DOHH2 (cell line): ENCODE results near the gene CTPS2.
"Not testable (repeated sequence)": the region's sequence is repeated elsewhere in the genome, so short reads cannot be mapped to it uniquely, and the experiment has no call there.

Source experiments
- H3F3A ChIP-seq: fragments of 200-600 bp; sonication (generic), shearing (Covaris generic); 2 replicates; pipeline ENCODE4 v1.6.0; 2016; ENCODE audit warnings: antibody characterized with exemption, mild to moderate bottlenecking; ENCODE audit not compliant: control insufficient read depth, insufficient read depth
- H3K27ac ChIP-seq: fragments of 200-600 bp; sonication (generic); 2 replicates; pipeline ENCODE4 v1.5.1; 2014; ENCODE audit warnings: low read depth, mild to moderate bottlenecking, low read length, moderate library complexity
- H3K27me3 ChIP-seq: fragments of 200-600 bp; sonication (generic); 2 replicates; pipeline ENCODE4 v1.6.1; 2014; ENCODE audit warnings: mild to moderate bottlenecking, low read length, mixed read lengths; ENCODE audit not compliant: control insufficient read depth
- H3K36me3 ChIP-seq: fragments of 200-600 bp; sonication (generic); 2 replicates; pipeline ENCODE4 v1.6.1; 2014; ENCODE audit warnings: mild to moderate bottlenecking, low read length, moderate library complexity, mixed read lengths; ENCODE audit not compliant: control insufficient read depth
- H3K4me1 ChIP-seq: fragments of 200-600 bp; sonication (generic); 2 replicates; pipeline ENCODE4 v1.6.1; 2014; ENCODE audit warnings: mild to moderate bottlenecking, low read length, mixed read lengths; ENCODE audit not compliant: control insufficient read depth
- H3K4me2 ChIP-seq: fragments of 200-600 bp; sonication (generic); 2 replicates; pipeline ENCODE4 v1.6.0; 2014; ENCODE audit warnings: mild to moderate bottlenecking, low read length, moderate library complexity
- H3K4me3 ChIP-seq: fragments of 200-600 bp; sonication (generic); 2 replicates; pipeline ENCODE4 v1.5.1; 2014; ENCODE audit warnings: mild to moderate bottlenecking, low read length, mixed read lengths
- H3K79me2 ChIP-seq: fragments of 200-600 bp; sonication (generic); 2 replicates; pipeline ENCODE4 v1.6.1; 2014; ENCODE audit warnings: mild to moderate bottlenecking, low read length, mixed read lengths; ENCODE audit not compliant: control insufficient read depth
- H3K9me2 ChIP-seq: fragments of 200-600 bp; sonication (generic); replicated peaks from 2 replicates; pipeline ENCODE4 v1.6.1; 2014; ENCODE audit warnings: mild to moderate bottlenecking, low read length, mixed read lengths; ENCODE audit not compliant: control insufficient read depth
- H3K9me3 ChIP-seq: fragments of 200-600 bp; sonication (generic); 2 replicates; pipeline ENCODE4 v1.6.1; 2014; ENCODE audit warnings: antibody characterized with exemption, low read length, mixed read lengths; ENCODE audit not compliant: control insufficient read depth, insufficient read depth
- H4K20me1 ChIP-seq: fragments of 200-600 bp; sonication (generic); 2 replicates; pipeline ENCODE4 v1.6.0; 2014; ENCODE audit warnings: low read depth, mild to moderate bottlenecking, antibody characterized with exemption, low read length, moderate library complexity; ENCODE audit not compliant: control insufficient read depth, insufficient read depth
- EZH2phosphoT487 ChIP-seq: fragments of 200-600 bp; sonication (generic); IDR thresholded peaks from 2 replicates; pipeline ENCODE4 v1.6.1; 2017; ENCODE audit warnings: borderline replicate concordance, mild to moderate bottlenecking, antibody characterized with exemption, low read length, moderate library complexity, mixed read lengths
- TF ChIP-seq, protein P1 (sequence below): fragments of 200-600 bp; sonication (generic); IDR thresholded peaks from one replicate; pipeline ENCODE4 v1.5.1; 2014; ENCODE audit warnings: antibody characterized with exemption, mild to moderate bottlenecking, low read depth, low read length; ENCODE audit not compliant: poor library complexity, severe bottlenecking

Gene CTPS2

GRCh38 chrX:16579517-16579916 lies 133.0 kb downstream of the CTPS2 start:
- no peak overlapping the region for H3K4me3 ChIP-seq
- H3K27ac ChIP-seq, result no peak overlapping the region
- H3K36me3 ChIP-seq, result no peaks in the 10 kb centered on the region
- H3K9me2 ChIP-seq, result no peaks in the 10 kb centered on the region
- no peaks in the 10 kb centered on the region for H3K27me3 ChIP-seq
- no peak for TF ChIP-seq EZH2phosphoT487
- TF ChIP-seq, protein P1, sequence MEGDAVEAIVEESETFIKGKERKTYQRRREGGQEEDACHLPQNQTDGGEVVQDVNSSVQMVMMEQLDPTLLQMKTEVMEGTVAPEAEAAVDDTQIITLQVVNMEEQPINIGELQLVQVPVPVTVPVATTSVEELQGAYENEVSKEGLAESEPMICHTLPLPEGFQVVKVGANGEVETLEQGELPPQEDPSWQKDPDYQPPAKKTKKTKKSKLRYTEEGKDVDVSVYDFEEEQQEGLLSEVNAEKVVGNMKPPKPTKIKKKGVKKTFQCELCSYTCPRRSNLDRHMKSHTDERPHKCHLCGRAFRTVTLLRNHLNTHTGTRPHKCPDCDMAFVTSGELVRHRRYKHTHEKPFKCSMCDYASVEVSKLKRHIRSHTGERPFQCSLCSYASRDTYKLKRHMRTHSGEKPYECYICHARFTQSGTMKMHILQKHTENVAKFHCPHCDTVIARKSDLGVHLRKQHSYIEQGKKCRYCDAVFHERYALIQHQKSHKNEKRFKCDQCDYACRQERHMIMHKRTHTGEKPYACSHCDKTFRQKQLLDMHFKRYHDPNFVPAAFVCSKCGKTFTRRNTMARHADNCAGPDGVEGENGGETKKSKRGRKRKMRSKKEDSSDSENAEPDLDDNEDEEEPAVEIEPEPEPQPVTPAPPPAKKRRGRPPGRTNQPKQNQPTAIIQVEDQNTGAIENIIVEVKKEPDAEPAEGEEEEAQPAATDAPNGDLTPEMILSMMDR, result no peak
- H3F3A ChIP-seq, result no peaks in the 10 kb centered on the region
- no peaks in the 10 kb centered on the region for H3K4me1 ChIP-seq
- H3K4me2 ChIP-seq, result no peak overlapping the region
- no peaks in the 10 kb centered on the region for H4K20me1 ChIP-seq
- no peaks in the 10 kb centered on the region for H3K9me3 ChIP-seq
- H3K79me2 ChIP-seq, result no peaks in the 10 kb centered on the region

GRCh38 chrX:16578218-16578617 lies 134.3 kb downstream of the CTPS2 start:
- no peaks in the 10 kb centered on the region for H3K9me3 ChIP-seq
- no peak for TF ChIP-seq EZH2phosphoT487
- TF ChIP-seq, protein P1, result no peak
- H3K4me2 ChIP-seq, result no peak overlapping the region
- no peaks in the 10 kb centered on the region for H3K27me3 ChIP-seq
- no peaks in the 10 kb centered on the region for H3K9me2 ChIP-seq
- H3K27ac ChIP-seq, result no peak overlapping the region
- H3K36me3 ChIP-seq, result no peaks in the 10 kb centered on the region
- no peak overlapping the region for H3K4me3 ChIP-seq
- no peaks in the 10 kb centered on the region for H3K79me2 ChIP-seq
- H3K4me1 ChIP-seq, result no peaks in the 10 kb centered on the region
- no peaks in the 10 kb centered on the region for H4K20me1 ChIP-seq
- no peaks in the 10 kb centered on the region for H3F3A ChIP-seq

DNA sequence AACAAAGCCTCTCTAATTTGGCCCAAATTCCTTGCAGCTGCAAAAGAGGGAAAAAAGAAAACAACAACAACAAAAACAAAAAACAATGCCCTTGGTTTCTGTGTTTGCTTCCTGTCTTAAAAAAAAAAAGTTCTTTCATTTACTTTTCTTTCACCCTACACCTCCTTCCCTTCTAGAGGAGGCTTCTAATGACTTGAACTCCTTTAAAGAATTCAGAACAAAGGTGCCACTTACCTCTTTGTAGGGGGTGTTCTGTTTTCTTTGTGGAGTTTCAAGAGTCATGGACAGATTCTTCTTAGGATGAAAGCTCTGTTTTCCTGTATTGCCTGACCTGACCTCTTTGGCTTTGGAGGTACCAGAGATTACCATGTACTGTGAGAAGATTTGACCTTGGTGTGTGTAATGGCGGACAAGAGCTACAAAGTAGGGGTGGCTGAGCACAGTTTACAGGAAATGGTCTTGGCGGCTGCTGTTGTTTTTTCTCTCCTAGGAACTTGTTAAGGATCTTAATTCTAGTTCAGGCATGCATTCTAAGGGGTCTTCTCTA lies 134.9 kb downstream of the CTPS2 start:
- Histone ChIP-seq H3K9me3 (no peaks in the 10 kb centered on the region), H3K27ac (no peak overlapping the region), H3K4me1 (no peaks in the 10 kb centered on the region), H3K9me2 (no peaks in the 10 kb centered on the region), H3K4me2 (no peak overlapping the region), H3K79me2 (no peaks in the 10 kb centered on the region), H3K27me3 (no peaks in the 10 kb centered on the region), H3K4me3 (no peak overlapping the region), H3K36me3 (no peaks in the 10 kb centered on the region), H3F3A (no peaks in the 10 kb centered on the region), H4K20me1 (no peaks in the 10 kb centered on the region)
- no peak for TF ChIP-seq EZH2phosphoT487
- TF ChIP-seq, protein P1, result no peak

GRCh38 chrX:16575388-16575787 lies 137.1 kb downstream of the CTPS2 start:
- not testable (repeated sequence) for H3K36me3 ChIP-seq, H3K9me2 ChIP-seq, H3K4me3 ChIP-seq, H3F3A ChIP-seq, H3K4me2 ChIP-seq, H3K9me3 ChIP-seq, H3K27ac ChIP-seq, H3K27me3 ChIP-seq, H3K79me2 ChIP-seq, H4K20me1 ChIP-seq, H3K4me1 ChIP-seq
